Measurements from ENCODE around the gene PLEKHM1.

The PLEKHM1 gene

GRCh38 chr17:45396496-45397205 lies 93.9 kb downstream of the PLEKHM1 start:
- FAIRE-seq, result no peak

DNA sequence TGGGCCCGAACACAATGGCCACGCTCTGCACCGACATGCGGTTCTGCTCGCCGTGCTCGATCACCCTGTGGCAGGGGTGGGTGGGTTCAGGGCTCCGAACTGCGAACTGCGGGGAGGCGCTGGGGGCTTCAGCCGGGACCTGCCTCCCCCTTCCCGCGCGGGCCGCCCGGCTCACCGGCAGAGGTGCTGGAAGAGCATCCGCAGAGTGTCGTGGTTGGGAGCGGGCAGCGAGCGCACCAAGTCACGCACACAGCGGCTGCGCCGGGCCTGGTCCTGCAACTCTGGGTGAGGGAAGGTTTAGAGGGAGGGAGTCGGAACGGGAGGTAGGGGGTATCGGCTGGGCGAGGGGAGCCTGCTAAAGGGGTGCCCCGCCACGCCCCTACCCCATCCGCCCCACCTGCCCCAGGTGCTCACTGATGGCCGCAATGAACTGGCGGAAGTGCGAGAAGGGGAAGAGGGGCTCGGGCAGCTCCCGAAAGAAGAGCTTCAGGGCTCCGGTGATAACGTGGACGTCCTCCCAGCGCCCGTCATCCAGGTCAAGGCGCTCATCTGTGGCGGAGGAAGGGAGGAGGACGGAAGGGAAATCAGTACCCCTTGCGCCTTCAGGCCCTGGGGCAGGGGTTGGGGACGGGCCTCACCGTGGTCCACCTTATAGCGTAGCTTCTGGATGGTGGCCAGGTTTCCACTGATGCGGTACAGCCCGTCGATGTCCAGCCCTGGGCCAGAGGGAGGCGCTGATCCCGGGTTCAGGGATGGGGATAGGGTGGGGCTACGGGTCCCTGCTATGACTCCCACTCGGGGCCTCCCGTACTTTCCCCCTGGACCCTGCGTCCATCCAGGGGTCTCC lies 94.7 kb downstream of the PLEKHM1 start:
- FAIRE-seq, result no peak

DNA sequence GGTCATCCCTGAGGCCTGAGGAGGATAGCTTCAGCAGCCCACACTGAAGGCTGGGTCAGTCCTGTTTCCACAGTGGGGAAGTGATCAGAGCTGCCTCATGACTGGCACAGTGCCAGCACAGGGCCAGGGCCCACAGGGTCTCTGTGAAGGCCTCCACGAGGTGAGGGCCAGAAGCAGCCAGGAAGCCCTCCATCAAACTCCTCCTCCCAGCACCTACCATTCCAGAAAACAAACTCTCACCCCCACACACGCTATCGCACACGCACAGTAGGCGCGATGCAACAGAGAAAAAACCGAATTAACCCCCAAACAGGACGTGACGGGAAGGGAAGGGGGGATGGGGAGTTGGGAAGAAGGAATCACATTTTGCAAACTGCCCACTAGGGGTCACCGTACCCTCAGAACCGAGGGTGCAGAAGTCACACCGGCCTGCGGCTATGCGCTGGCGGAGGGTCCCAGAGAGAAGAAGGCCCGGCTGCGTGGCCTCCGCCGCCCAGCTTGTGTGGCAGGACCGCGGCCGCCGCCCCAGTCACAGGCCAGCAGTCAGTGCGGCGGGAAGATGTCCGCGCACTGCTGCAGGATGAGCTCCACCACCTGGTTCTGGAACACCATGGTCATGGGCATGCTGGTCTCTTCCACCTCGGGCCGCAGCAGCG lies 95.5 kb downstream of the PLEKHM1 start:
- FAIRE-seq, result no peak

GRCh38 chr17:45394564-45394912 lies 96.0 kb downstream of the PLEKHM1 start:
- no peak for FAIRE-seq

DNA sequence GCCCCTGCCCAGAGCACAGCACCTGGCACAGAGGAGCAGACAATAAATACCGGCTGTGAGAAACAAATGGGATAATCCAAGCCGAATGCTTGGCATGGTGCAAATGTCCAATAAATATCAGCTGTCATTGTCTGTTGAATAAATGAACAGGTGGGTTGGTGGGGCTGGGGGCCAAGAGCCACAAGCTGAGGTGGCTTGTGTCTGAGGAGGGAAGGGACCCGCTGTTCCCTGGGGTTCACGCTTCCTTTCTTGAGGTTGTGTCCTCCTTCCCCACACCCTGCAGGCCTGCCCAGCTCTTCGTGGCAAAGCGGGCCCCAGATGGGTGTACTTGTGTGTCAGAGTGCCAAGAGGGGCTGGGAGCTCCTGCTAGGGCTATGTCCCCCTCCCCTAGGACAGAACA lies 96.4 kb downstream of the PLEKHM1 start:
- FAIRE-seq, result no peak

- FAIRE-seq, result no peak
These were observed 97.1 kb downstream of the PLEKHM1 start for GRCh38 chr17:45393411-45393810.

DNA sequence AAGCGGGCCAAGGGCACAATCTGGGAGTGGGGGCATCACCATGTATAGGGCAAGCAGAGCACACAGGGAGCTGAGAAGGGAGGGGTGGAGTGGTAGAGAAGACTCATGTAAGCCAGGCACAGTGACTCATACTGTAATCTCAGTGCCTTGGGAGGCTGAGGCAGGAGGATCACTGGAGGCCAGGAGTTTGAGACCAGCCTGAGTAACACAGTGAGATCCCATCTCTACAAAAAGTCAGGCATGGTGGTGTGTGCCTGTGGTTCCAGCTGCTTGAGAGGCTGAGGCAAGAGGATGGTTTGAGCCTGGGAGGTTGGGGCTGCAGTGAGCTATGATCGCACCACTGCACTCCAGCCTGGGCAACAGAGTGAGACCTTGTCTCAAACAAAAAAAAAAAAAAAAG lies 98.6 kb downstream of the PLEKHM1 start:
- no peak for FAIRE-seq

- no peak for FAIRE-seq
These were observed 99.2 kb downstream of the PLEKHM1 start for GRCh38 chr17:45391291-45391690.

- FAIRE-seq, result no peak
These were observed 101.2 kb downstream of the PLEKHM1 start for GRCh38 chr17:45389354-45389753.

- FAIRE-seq, result no peak
These were observed 101.8 kb downstream of the PLEKHM1 start for GRCh38 chr17:45388604-45389325.

DNA sequence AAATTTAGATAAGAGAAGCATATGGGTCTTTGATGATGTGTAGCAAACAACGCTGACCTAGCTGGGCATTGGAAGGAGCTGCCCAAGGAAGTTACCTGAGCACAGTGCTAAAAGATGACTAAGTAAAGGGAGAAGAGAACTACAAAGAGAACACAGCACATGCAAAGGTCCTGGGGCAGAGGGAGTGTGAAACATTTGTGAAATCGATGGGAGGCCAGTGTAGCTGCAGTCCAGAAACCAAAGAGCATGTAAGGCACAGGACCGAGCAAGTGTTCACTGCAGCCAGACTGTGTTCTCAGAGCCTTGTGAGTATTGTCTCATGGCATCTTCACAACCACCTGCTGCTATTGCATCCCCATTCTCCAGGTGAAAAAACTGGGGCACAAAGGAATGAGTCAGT lies 102.8 kb downstream of the PLEKHM1 start:
- no peak for FAIRE-seq

DNA sequence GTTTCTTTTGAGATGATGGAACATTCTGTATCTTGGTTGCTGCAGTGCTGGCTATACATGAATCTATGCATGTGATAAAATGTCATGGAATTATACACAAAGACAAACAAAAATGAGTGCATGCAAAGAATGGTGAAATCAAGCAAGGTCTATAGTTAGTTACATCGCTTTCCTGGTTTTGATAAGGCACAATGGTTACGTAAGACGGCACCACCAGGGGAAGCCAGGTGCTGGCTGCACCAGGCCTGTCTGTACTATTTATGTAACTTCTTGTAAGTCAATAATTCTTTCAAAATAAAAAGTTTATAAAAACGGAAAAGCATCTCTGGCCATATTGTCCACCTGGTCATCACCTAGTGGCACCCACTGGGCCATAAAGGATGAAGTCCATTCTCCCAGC lies 104.3 kb downstream of the PLEKHM1 start:
- FAIRE-seq, result no peak

All from TTC549 (cell line).